CMK (cell line): ENCODE measurements around the gene SHC4.

Experiments
- DNase-seq: peaks from one replicate; pipeline ENCODE4 v3.0.0-alpha.2; 2010; ENCODE audit warnings: low read depth

The SHC4 gene

DNA sequence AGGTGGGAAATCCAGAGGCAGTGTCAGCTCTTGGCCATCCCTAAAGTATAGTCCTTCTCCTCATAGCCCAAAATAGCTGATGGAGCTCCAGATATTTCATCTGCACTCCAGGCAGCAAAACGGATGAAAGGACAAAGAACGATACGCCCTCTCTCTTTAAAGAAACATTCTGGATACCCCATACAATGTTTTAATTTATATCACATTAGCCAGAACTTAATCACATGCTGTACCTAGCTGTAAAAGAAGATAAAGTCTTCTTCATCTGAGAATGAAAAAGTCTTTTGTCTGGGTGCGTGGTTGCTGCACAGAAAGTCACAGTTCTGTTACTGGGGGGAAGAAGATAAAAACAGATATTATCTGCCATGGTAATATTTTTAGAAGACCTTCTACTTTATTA is 4.3 kb upstream of the SHC4 start:
- no peak for DNase-seq

DNA sequence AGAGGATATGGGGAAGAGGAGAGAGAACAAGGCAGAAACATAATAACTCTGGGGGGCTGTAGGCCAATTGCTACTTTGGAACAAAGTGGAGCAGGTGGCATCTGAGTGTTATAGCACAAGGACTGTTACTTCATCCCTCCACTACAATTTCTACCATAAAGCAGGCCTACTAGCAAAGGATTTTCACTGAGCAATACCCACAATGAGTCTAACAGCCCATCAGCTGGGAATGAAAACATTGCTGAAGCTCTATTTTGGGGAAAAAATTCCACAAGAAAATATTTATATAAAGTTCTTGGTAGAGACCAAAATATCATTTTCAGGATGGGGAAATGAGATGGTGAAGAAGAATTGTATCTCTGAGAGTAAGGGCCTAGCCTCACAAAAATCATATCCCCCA is 3.6 kb upstream of the SHC4 start:
- DNase-seq, result no peak

DNA sequence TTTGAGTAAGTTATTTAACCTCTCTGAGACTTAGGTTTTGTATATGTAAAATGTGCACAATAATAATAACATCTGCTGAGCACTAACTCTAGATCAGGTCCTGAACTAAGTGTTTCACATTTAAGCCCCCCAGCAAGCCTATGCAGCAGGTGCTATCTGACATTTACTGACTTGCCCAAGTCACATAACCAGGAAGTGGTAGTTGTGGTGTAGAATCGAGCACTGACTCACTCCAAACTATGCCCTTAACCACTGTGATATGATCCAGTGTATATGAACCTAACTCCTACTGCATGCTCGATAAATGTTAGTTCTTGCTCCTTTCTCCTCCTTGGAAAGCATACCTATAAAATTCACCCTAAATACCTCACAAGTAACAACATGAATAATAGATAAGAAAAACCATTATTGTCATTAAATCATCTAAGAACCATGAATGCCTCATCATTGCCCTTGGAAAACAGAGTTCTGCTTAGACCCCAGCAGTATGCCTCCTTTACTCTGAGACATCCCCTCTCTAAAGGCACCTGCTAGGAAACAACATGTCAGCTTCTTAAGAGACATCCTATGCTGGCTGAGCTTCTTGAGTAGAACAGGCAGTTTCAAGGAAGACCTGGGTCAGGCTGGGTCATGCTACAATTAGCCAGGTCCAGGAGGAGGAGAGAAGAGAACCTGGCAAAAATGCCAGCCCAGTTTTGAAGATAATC is 3.0 kb upstream of the SHC4 start:
- DNase-seq, result no peak

DNA sequence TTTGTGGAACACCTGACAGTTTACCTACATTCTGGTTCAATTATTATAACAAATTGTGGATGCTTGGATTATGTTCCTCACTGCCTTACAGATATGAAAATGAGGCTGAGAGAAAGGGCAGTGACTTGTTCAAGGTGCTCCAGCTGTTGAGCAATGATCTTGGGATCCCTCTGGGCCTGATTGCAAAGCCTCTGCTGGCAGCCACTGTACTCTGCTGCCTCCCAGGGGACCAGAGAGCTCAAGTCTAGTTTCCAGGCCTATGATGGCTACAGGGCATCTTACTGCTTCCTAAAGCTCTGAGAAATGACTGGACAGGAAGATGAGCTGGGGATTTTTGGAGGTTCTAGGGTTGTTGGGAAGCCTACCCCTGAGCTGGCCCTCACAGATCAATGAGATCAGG is 2.3 kb upstream of the SHC4 start:
- no peak for DNase-seq

DNA sequence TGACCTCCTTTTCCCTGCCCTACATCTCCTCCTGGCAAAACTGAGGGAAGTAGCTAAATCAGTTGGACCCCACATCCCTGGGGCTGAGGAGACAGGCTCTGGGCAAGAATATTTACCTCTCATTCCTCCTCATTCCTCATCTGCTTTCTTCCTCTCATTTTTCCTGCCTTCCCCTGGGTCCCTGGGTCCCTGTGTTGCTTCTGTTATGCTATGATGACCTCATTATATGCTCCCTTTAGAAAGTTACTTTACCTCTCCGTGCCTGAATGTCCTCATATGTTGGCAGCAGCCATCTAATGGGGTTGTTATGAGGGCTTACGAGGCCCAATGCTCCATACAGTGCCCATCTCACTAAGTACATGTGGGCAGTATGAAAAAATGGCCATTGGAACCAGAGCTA is 1.2 kb upstream of the SHC4 start:
- no peak for DNase-seq

DNA sequence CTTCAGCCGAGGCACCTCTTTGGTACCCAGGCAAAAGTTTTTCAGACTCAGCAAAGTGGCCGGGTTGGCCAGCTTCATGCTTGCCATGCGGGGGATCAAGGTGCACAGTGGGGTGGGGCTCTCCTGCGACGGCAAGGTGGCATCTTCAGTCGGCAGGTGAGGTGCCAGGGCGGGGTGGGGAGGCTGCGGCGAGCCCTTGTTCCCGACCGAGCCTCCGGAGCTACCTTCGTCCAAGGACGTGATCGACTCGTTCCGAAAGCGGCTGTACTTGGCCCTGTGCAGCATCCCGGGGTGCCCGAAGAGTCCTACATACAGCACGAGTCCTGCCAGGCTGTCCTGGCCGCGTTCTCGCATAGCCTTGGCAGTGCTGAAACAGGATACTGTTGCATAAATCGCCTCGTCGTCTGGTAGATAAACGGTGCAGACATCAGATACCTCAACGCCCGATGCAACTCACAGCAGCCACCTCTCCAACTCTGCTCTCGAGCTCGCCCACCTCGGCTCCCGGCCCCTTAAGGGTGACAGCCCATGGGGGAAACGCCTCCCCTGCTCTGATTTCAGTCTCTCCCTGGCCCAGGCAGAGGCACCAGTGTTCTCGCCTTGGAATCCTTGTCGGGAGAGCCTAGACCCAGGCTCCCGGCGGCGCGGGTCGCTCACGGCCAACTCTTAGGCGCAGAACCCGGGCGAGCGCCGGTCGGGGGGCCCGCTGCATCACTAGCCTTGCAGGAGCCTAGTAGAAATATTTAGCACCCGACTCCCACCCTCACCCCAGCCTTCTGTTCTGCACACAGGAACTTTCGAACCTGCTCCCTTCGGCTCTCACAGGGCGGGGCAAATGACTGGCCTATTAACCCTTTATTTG is 826 bp downstream of the SHC4 start:
- DNase-seq, result no peak

DNA sequence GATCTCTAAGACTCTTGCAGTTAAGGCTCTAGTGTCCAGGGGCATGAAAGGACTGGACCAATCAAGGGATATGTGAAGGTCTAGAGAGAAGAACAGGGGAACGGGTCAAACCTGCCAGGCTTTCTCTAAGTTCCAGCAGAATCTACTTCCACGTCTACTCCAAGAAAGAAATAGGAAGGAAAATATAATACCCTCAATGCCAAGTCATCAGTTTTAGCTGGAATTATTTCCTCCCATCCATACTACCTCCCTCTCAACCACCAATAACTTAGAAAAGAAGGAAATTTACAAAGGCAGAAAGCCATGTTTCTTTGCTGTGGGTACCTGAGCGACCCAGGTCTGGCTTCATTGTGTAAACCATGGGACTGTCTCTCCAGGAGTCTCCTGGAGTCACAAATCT is 7.8 kb downstream of the SHC4 start:
- DNase-seq, result no peak

DNA sequence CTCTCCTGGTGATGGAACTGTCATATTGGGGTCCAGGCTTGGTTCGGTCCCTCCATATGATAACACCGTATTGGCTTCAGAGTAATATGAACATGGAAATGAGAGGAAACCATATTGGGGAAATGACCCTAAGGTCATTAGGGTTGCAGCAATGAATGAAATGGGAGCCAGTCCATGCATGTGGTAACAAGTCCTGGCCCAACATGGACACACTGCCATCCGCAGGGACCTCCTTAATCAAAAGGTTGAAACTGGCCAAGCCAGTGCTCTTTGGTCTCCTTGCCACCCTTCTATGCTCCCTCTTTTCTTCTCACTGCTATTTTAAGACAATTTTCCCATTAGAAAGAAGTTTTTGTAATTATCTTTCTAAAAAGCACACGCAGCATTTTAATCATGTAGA is 8.3 kb downstream of the SHC4 start:
- no peak for DNase-seq

DNA sequence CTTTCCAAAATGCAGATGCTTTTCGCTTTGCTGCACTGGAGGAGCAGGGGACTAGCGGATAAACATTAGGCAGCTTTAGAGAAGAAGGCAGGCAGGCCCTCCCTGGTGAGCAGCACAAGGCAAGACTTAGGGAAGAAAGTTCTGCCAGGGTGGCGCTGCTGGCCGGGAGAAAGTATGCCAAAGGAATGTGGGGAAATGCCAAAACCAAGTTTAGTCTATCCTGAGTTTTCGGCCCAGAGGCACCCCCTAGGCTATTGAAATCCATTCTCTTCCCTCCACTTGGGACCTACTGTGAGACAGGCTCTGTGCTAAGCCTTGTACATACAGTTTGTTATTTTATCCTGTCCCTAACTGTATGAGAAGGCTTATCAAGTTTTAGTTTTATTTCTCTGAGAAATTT is 9.2 kb downstream of the SHC4 start:
- DNase-seq, result no peak

DNA sequence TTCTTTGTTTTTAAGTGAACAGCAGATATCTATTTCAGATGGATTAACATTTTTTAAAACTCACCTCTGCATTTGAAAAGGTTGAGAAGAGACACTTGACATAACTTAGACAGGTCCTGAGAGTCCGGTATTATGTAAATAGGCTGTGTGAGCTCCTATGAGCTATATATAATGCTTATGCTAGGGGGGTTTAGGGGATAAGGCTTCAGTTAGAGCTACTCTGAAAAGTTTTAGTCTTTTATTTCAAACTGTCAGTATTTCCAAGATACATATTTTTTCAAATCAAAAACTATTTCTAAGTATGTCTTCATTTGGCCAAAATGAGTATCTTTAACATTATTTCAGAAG is 16.9 kb downstream of the SHC4 start:
- no peak for DNase-seq

DNA sequence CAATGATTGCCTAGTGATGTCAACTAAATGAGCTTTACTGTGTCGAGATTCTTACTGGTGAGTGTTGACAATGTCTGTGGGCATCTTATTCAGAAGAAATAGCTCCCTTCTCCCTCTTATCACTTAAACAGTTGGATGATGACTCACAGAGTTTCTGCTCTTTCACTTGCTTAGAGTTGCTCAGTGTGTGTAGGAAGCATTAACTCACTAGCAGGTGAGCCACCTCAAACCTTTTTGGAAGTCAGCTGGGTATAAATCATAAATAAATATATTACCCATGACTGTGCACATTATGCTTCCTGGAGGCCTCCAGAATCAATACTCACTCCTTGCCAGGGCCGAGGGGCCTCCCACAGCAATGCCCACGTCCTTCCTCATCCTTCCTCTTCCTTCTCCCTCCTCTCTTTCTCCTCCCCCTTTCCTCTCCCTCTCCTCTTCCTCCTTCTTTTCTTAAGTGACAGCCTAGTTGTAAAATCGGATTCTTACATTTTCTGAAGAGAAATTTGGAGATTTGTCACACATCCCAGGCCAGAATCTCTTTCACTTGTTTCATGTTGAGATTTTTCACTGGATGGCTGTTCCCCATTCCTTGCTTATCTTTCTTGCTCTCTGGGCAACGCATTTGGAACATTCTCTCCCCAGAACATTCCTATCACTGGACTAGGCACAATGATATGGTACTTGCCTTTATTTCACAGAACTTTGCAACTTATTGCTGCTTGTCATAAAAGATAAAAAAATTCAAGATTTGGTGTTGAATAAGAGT is 17.5 kb downstream of the SHC4 start:
- DNase-seq, result no peak

DNA sequence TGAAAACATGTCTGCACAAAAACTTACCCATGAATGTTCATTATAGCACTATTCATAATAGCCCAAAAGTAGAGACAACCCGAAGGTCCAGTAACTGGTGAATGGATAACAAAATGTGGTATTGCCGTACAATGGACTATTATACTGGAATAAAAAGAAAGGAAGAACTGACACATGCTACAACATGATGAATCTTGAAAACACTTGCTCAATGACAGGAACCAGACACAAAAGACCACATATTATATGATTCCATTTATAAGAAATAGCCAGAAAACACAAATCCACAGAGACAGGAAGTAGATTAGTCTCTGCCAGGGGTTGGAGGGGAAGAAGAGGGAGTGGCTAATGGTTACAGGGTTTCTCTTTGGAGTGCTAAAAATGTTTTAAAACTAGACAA is 18.3 kb downstream of the SHC4 start:
- no peak for DNase-seq

DNA sequence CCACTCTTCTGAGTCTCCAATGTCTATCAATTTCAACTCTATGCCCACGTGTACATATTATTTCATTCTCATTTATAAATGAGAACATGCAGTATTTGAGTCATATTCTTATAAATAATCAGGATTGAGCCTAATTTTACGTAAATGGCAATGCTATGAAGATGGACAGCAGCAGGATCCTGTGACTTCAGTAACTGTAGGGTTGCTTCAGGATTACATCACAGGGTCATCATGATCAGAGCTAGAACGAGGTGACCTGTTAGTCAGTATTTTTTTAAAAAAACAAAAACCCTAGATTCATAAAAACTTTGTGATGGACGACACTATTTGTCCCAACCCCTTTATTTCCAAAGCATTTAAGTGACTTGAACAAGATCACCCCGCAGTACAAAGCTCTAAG is 21.8 kb downstream of the SHC4 start:
- DNase-seq, result no peak

DNA sequence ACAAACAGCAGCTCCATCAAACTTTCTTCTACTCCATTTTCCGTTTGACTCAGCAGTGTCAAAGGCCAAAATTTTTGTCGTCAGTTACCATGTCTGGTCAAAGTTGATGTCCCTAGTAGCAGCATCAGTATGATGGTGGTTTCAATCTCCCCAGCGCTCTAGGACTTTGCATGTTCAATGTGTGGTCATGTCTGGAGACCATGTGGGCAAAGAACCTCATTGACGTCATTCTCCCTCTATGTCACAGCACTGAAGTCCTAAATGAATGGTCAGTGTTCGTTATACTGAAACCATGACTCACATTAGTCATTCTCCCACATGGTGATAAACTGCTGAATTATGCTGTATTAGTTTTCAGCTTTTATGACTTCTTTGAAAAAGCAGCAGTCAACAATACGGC is 23.2 kb downstream of the SHC4 start:
- no peak for DNase-seq

DNA sequence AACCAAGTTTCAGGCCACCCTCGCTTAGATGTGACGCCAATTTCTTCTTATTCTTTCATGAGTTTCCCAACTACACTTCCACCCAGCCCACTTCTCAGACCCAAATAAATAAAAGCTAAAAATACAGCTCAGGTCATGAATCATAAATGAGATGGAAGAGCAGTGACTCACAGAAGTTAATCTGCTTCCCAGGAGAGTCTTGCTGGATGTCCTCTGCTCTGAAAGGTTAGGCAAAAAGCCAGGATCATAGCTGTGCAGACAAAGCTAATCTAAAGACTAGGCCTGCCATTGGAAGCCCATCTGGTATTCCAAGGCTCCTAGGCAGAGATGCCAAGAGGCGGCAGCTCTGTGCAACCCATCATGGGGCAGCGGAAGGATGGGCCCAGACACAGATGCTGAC is 24.1 kb downstream of the SHC4 start:
- no peak for DNase-seq

DNA sequence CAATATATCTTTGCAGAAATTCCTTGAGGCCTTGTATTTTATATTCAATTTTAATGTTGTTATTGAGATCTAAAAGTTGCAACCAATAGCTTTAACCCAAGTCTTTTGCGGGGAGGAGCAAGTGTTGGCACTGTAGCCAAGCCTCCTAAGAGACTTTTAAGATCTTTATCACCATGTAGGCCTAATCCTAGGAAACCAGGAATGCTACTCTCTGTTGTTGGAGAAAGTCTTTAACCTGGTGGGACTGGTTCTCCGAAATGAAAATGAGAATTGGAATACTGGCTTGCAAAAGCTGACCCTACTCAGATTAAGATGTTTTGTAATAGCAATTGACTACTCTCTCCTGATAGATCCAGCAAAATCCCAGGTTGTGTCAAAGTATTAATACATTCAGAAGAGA is 25.8 kb downstream of the SHC4 start:
- no peak for DNase-seq

DNA sequence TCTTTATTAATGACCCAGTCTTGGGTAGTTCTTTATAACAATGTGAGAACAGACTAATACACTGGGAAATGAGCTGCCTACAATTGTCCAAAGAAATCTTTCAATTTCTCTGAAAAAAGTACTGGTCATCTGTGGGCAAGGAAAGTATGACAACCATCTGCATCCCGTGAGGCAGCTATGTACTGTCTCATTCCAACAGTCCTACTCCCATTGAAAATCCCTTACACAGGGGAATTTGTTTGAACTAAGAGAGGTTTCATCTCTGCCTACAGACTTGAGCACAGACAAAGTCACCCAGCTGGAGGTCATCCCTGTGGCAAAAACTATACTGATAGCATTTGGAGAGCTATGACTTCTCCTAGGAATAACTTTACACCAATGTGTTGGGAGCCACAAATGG is 27.1 kb downstream of the SHC4 start:
- no peak for DNase-seq

DNA sequence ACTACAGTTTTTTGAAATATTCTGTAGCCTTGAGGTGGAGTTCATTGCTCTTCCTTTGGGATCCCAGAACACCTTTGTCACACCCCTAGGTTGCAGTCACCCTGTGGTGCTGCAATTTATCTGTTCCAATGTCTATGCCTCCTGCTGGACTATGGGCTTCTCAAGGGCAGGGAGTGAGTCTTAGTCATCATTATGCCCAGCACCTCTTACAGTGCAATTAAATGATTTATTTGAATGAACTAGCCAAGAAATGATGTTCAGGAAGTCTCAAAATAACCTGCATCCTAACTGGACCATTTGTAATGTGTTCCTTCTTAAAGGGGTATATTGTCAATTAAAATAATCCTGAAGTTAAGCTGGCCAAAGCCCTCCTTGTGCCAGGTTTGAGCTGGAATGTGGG is 28.5 kb downstream of the SHC4 start:
- DNase-seq, result no peak

DNA sequence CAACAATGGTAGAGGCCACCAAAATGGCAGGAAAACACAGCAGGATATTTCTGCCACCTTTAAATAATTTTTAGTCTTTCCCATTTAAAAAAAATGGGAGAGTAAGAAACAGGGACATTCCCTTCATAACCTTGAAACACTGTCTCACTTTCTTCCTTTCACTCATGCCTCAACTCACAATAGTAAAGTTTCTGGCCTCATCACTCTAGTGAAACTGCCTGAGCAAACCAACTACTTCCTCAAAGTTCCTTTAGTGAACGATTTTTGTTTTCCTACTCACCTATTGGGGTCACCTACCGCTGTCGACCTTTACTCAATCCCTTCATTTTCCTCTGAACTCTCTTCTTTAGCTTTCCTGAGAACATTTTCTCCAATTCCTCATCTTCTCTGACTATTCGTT is 33.0 kb downstream of the SHC4 start:
- DNase-seq, result no peak

DNA sequence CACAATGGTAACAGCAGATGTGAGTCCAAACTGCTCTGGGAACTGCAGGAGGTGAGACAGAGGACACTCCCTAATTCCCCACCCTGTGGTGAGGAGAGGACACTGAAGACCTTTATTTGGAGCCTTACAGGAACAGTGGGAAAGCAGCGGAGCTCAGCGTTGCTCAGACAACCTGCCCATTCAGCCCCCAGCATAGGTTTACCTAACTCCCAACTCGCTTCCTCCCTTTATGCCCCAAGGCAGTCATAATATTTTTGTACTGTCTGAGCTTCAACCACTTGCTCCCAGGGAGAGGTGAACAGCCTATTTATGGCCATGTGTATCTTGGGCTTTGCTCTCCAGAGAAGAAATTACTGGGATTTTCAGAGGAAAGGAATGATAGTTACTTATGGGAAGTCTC is 34.1 kb downstream of the SHC4 start:
- no peak for DNase-seq

DNA sequence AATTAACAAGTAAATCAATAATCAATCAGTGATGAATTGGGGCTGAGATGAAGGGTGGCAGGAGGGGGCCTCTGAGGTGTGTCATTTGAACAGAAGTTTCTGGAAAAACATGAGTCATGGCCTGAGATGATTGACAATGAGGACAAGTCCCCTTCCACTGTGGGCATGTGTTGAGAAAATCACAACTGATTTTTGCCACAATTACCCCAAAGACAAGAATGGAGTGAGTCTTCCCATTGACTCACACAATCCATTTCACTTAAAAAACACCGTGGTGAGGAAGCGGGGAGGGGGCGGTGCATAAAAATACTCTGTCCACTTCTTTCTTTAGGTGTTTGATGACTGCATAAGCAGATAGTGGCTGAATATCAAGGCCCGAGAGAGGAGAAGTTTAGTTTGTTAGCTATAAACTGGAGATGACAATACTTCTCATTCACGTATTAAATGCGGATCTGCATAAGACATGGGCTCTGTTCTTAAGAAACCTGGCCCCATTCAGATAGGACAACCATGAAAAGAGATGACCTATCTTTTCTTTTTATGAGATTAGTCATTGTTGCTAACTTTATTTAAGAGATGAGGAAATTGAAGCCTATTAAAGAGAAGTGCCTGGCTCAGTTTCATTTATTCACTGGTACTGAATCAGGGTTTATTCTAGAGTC is 34.7 kb downstream of the SHC4 start:
- no peak for DNase-seq

DNA sequence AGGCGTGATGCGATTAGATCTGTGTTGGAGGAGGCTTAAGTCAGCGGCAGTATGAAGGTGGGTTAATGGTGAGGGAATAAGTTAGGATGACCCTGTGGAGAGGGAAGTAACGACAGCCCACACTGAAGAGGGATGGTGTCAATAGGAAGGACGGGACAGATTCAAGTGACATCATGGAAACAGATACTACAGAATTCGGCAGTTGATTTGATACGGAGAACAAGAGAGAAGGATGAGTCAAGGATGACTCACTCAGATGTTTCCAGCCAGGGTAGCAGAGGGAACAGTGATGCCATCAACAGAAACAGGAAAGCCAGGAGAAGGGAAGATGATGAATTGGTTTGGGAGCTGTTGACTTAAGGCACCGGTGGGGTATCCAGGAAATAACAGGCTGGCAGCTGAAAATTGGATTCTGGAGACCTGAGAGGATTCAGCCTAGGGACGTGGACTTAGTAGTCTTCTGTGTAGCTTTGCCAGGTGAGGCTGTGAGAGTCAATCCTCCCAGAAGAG is 38.0 kb downstream of the SHC4 start:
- DNase-seq, result no peak
